RWPE1 (cell line): Measurements from ENCODE around the gene TCF4.
A peak's percentile ranks its signal among the peaks of the same experiment; 100 is the strongest.

Experiments
- CTCF ChIA-PET: fragments of 350-600 bp; sonication (Branson Sonifier 250); formaldehyde crosslinking; extraction: SDS; loops from one replicate; lab custom pipeline; 2021; lab: Yijun Ruan, JAX
- POLR2A ChIA-PET: fragments of 400-600 bp; formaldehyde crosslinking; extraction: SDS; loops from one replicate; lab custom pipeline; 2020; ENCODE audit warnings: antibody characterized with exemption; ENCODE audit not compliant: low non-redundant PET; lab: Yijun Ruan, JAX
- DNase-seq: peaks from one replicate; pipeline ENCODE4 v3.0.0; 2012; ENCODE audit warnings: low spot score
- H3K27ac ChIP-seq: fragments of 450-650 bp; 2 replicates; pipeline ENCODE4 v1.5.1; 2017
- TF ChIP-seq, protein P1 (sequence below): fragments of 450-650 bp; conservative IDR thresholded peaks from 2 replicates; pipeline ENCODE4 v1.5.1; 2017; ENCODE audit warnings: low read depth, mild to moderate bottlenecking

TCF4 gene

DNA sequence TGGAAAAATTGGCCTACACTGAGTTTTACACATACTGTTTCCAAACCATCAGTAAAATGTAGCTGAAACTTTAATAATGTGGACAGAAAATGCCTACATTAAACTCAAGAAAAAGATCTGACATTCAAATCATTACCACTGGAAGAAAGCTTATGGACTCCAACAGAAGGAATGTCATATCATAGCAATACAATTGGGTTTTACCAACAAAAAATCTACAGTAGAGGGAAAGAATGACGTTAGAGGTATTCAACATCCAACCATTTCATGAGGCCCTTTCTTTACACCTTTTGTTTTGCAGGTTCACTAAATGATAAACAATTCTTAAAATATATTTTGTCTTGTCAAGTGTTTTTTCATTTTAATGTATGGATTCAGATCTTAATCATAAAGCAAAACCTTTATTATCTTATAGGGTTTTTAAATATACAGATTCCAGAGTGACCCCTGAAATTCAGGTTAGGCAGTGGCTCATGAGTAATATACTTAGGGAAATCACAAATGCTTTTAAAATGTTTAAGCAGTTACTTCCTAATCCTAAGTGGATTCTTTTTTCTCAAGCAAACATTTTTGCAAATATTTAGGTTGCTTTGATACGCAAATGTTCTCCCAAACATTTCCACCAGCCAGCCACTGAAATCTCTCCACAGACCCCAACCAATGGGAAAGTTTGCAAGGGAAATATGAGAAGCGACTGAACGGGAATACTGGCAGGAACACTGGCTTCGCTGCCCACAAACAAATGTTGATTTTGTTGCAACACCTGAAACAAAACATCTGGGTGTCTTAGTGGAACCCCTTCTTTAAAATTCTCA lies 168.7 kb downstream of the TCF4 start:
- ChIA-PET CTCF (no interaction called here), POLR2A (no interaction called here)
- no peak for DNase-seq
- no peak overlapping the region for H3K27ac ChIP-seq
- TF ChIP-seq, protein P1, sequence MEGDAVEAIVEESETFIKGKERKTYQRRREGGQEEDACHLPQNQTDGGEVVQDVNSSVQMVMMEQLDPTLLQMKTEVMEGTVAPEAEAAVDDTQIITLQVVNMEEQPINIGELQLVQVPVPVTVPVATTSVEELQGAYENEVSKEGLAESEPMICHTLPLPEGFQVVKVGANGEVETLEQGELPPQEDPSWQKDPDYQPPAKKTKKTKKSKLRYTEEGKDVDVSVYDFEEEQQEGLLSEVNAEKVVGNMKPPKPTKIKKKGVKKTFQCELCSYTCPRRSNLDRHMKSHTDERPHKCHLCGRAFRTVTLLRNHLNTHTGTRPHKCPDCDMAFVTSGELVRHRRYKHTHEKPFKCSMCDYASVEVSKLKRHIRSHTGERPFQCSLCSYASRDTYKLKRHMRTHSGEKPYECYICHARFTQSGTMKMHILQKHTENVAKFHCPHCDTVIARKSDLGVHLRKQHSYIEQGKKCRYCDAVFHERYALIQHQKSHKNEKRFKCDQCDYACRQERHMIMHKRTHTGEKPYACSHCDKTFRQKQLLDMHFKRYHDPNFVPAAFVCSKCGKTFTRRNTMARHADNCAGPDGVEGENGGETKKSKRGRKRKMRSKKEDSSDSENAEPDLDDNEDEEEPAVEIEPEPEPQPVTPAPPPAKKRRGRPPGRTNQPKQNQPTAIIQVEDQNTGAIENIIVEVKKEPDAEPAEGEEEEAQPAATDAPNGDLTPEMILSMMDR, result no peak

DNA sequence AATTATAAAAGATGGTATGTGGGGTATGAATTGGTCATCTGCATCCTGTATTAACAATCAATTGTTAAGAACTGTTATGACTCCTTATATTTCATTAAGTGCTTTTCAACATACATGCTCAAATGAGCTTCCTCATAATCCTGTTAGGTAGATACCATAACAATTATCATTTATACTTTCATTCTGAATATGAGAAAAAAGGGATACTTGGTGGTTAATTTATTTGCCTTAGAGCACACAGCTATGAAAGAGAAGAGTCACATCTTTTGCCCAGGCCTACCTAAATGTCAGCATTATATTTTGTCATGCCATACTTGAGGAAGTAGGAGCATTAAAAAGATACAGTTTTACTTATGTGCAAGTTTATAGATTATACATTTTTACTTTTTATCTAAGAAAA lies 169.6 kb downstream of the TCF4 start:
- no peak for DNase-seq
- CTCF ChIA-PET, result no interaction called here
- H3K27ac ChIP-seq, result no peak overlapping the region
- POLR2A ChIA-PET, result no interaction called here
- TF ChIP-seq, protein P1, result no peak

DNA sequence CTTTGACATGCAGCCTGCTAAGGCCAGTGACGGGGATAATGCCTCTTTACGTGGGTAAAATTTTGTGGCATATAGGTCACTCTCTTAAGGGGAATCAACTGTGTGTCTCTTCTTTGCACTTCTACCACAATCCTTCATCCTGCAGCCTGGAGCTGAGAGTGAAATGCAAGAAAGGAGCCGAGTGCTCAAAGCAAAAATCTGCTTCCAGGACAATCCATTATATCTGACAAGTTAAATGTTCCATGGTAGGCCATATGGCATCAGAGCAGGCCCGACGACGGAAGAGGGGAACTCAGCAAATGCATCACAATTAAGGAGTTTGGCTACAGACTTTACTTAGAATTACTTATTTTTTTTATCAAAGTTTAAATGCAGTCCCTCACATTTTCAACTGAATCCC lies 171.2 kb downstream of the TCF4 start:
- no peak overlapping the region for H3K27ac ChIP-seq
- POLR2A ChIA-PET, result no interaction called here
- CTCF ChIA-PET, result no interaction called here
- DNase-seq, result no peak
- TF ChIP-seq, protein P1, result no peak

DNA sequence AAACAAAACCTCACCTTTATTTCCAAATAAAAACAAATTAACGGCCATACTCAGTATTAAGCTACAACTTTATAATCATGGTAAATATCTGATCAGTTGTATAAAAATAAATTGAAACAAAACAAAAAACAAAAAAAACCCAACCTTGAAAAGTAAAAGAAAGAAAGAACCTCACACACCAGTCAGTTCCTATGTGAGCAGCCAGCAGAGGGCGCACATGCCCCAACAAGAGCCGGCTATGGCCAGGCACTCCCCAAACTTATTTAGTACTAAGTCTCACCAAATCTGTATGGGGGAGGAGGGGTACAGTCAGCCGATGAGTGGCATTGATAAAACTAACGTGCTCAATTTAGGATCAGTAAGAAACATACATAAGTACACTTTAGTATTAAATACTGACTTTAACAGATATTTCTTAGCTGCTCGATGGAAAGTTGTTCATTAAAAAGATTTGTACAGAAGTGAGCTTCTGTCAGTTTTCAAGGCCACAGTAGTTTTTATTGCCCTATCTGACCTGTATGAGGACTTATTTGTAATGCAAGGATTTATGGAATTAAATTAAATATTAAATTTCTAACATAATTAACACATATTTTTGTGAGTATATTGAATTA lies 172.6 kb downstream of the TCF4 start:
- peak; percentile 24 for DNase-seq
- CTCF ChIA-PET, result interaction anchor here (0.6 to 1.5 kb wide), 9 partner anchors 16 to 623 kb away, joined by 3 to 5 read pairs (median 3); no protein-coding TSS in a partner anchor
- TF ChIP-seq, protein P1, result peak; percentile 90
- POLR2A ChIA-PET, result no interaction called here
- H3K27ac ChIP-seq, result no peak overlapping the region

DNA sequence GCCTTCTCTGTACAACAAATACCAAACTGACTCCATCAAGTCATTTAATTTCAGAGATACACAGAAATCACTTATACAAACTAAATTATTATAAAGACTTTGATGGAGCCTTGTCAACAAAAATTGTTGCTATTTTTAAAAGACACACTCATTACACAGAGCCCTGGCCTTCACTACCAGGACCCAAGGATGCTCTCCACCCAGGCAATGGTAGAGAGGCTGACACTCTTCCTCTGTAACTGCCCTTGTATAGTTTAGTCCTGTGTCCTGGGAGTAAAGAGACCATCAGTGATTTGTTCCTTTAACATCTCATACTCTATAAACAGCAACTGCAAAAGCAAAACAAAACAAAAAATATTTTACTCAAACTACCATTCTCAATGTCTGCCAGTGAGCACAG lies 173.5 kb downstream of the TCF4 start:
- TF ChIP-seq, protein P1, result no peak
- no peak for DNase-seq
- ChIA-PET POLR2A (no interaction called here), CTCF (interaction anchor here (0.6 to 0.7 kb wide), 4 partner anchors 17 to 623 kb away, joined by 3 to 4 read pairs (median 3); no protein-coding TSS in a partner anchor)
- no peak overlapping the region for H3K27ac ChIP-seq

DNA sequence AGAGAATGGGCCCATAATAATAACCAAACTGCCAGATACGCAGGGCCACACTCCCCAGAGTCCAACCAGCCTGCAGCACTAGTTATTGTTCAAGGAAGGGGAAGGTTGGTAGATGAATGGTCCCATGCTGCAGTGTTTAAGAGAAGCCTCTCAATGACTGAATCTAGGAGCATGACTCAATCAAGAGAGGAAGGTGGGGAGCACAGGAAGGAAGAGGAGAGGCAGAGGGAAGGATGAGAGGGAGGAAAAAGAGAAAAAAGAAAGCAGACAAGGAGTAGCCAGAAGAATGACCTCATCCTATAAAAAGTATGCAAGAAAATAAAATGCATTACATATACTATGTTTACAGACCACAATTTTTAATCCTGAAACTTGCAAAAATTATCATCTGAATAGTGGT lies 174.5 kb downstream of the TCF4 start:
- H3K27ac ChIP-seq, result no peak overlapping the region
- POLR2A ChIA-PET, result no interaction called here
- TF ChIP-seq, protein P1, result no peak
- no peak for DNase-seq
- CTCF ChIA-PET, result no interaction called here
